ENCODE data around the gene ALK. TPM values are rescaled to one million over a fixed set of nuclear protein-coding genes. Genes with fewer than 3 reads are reported as not detected.

Gene ALK
- total RNA-seq, 4 donors from 2014 or later, result 0.08 to 0.40 (median 0.28) TPM

DNA sequence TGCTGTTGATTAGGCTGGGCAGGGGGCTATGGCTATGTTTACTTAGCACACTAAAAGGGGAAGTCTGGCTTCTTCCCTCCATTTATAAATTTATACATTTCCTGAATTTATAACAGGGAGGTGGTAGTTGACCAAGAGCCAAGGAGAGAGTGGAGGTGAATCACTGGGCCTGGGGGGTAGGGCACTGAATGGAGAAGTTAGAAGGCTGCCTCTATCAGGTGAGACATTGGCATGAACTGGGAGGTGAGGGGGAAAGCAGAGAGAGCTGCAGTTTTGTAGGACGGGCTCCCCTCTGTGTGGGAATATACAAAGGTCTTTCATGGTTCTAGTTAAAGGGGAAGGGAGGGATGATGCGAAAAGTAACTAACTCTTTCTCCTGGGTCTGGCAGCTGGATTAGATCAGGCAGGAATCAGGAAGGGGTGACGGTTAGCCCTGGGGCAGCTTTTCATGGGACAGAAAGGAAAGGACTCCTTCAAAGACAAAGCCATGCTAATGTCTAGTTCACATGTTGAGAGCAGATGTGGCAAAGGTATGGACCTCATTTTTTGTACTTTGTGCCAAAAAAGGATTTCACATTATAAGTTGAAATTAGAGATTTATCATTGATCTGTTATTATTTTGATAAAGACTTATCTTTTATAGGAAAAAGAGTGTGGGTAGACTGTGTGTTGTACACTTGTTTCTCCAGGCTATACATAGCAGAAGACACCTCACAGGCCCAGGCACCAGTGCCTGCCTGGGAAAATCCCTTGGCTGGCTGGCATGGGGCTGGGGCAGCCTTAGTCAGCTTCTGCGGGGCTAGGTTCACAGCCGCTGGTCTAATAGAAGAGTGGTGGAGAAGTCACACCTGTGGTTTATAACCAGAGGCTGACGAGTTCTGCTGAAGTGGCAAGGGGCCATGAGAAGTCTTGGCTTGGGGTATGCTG, 647.4 kb downstream of the ALK start:
- 85 to 87% methylated on average over 6 of the region's 6 CpGs for WGBS, 2 donors
- intact Hi-C loops (cut with DNase I), result no loop called here
- Histone ChIP-seq H3K27ac (no peak overlapping the region), H3K9me3 (no peaks in the 10 kb centered on the region), H3K27me3 (no peaks in the 10 kb centered on the region), H3K36me3 (no peaks in the 10 kb centered on the region), H3K4me3 (replicated peaks in 1 of 3) (no peak overlapping the region), H3K4me1 (peaks cover 3 to 11% of the 10 kb centered on the region in 2 donors)
- TF ChIP-seq POLR2A (IDR thresholded peaks at IDR 0.05), result no peak
- TF ChIP-seq, protein P1, sequence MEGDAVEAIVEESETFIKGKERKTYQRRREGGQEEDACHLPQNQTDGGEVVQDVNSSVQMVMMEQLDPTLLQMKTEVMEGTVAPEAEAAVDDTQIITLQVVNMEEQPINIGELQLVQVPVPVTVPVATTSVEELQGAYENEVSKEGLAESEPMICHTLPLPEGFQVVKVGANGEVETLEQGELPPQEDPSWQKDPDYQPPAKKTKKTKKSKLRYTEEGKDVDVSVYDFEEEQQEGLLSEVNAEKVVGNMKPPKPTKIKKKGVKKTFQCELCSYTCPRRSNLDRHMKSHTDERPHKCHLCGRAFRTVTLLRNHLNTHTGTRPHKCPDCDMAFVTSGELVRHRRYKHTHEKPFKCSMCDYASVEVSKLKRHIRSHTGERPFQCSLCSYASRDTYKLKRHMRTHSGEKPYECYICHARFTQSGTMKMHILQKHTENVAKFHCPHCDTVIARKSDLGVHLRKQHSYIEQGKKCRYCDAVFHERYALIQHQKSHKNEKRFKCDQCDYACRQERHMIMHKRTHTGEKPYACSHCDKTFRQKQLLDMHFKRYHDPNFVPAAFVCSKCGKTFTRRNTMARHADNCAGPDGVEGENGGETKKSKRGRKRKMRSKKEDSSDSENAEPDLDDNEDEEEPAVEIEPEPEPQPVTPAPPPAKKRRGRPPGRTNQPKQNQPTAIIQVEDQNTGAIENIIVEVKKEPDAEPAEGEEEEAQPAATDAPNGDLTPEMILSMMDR (IDR thresholded peaks at IDR 0.05), result no peak
- no peak for DNase-seq

DNA sequence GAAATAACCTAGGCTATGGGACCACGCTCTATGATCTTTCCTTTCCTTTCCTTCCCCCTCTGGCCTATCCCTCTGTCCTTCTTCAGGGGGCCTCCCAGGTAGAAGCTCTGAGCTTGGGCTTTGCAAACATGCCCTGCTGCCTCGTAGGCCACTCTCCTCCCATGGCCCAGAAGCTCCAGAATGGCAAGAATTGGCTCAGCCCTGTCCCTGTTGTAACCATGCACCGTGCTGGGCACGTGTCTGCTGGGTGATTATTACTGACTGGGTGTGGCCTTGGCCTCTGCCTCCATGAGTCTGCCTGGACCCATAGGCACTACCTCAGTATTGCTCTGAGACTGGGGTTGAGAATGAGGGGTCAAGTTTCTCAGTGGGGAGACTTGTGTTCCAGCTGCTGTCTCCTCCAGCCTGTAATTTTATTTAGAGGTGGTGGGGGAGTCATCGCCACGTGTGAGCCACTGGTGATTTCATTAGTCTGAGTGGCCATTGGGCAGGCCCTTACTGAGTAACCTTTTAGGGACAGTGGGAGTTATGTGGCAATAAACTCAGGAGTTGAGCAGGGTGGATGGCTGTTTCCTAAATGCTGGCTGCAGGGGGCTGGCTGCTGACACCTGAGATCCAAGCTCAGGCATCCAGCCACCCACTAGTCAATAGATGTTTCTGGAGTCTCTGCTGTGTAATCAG, 648.2 kb downstream of the ALK start:
- no peak overlapping the region for H3K4me3 ChIP-seq (replicated peaks in 1 of 3)
- intact Hi-C loops (cut with DNase I), result no loop called here
- H3K9me3 ChIP-seq, result no peaks in the 10 kb centered on the region
- no peak for TF ChIP-seq POLR2A (IDR thresholded peaks at IDR 0.05)
- TF ChIP-seq, protein P1 (IDR thresholded peaks at IDR 0.05), result no peak
- peaks cover 3 to 19% of the 10 kb centered on the region in 2 donors for H3K4me1 ChIP-seq
- H3K36me3 ChIP-seq, result no peaks in the 10 kb centered on the region
- H3K27me3 ChIP-seq, result no peaks in the 10 kb centered on the region
- H3K27ac ChIP-seq, result no peak overlapping the region
- WGBS, 2 donors, result 85 to 90% methylated on average over 6 of the region's 6 CpGs
- no peak for DNase-seq

DNA sequence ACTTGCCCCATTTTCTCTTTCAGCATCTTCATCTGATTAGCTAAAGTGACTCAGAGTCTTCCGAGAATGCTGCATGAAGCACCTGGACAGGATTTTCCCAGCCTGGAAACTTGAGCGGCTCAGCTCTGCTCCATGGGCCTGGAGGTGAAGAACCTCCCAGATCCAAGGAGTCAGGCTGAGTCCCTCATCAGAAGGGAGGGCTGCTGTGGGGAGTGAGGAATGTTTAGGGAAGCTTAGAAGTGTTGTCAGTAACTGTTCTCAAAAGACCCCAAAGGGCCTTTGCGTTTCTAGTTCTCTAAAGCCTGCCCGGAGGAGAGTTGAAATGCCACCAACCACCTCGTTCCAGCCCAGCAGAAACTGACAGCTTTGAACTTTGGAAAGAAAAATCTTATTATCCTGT, 649.1 kb downstream of the ALK start:
- Histone ChIP-seq H3K4me3 (replicated peaks in 1 of 3) (no peak overlapping the region), H3K4me1 (peaks cover 6 to 28% of the 10 kb centered on the region in 2 donors), H3K36me3 (no peaks in the 10 kb centered on the region), H3K27me3 (no peaks in the 10 kb centered on the region), H3K9me3 (no peaks in the 10 kb centered on the region), H3K27ac (no peak overlapping the region)
- WGBS, 2 donors, result 80 to 88% methylated on average over 5 of the region's 5 CpGs
- intact Hi-C loops (cut with DNase I), result no loop called here
- no peak for DNase-seq
- TF ChIP-seq, protein P1 (IDR thresholded peaks at IDR 0.05), result no peak
- no peak for TF ChIP-seq POLR2A (IDR thresholded peaks at IDR 0.05)

DNA sequence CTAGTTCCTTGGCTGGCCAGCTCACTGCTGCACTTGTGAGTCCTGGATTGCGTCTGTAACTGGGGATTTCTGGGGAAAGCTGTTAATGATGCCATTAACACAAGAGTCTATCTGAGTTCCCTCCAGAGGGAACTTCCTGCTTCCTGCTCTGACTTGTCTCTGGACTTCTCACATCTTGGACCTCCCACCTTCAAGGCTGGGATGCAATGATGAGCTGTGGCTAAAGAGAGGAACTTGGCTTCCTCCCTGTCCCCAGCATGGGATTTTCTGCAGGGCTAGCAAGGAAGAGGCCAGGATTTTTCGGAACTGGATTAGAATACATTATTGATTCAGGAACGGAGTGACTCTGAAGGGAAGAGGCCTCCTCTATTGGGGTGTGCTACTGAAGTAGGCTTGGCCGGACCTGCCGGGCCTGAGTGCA, 650.7 kb downstream of the ALK start:
- no peak for TF ChIP-seq POLR2A (IDR thresholded peaks at IDR 0.05)
- TF ChIP-seq, protein P1 (IDR thresholded peaks at IDR 0.05), result no peak
- H3K27me3 ChIP-seq, result no peaks in the 10 kb centered on the region
- intact Hi-C loops (cut with DNase I), result no loop called here
- no peaks in the 10 kb centered on the region for H3K9me3 ChIP-seq
- WGBS, 2 donors, result 78 to 83% methylated on average over 5 of the region's 5 CpGs
- no peak overlapping the region for H3K4me3 ChIP-seq (replicated peaks in 1 of 3)
- no peak for DNase-seq
- no peaks in the 10 kb centered on the region for H3K36me3 ChIP-seq
- peaks cover 6 to 34% of the 10 kb centered on the region in 2 donors for H3K4me1 ChIP-seq
- no peak overlapping the region for H3K27ac ChIP-seq

DNA sequence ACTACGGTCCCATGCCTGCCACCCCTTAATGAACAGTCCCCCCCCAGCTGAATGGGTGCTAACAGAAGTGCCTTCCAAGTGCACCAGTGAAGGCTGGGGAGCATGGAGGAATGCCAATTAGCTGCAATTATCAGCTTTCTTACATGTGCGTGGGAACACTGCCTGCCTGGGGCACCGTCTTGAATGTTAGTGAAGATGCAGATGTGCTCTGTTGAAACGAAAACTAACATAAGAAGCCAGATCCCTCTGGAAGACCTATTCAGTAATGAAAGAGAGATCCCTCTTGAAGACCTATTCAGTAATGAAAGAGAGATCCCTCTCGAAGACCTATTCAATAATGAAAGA, 651.6 kb downstream of the ALK start:
- H3K27ac ChIP-seq, result no peak overlapping the region
- intact Hi-C loops (cut with DNase I), result no loop called here
- H3K4me1 ChIP-seq, result peaks cover 9 to 34% of the 10 kb centered on the region in 2 donors
- TF ChIP-seq, protein P1 (IDR thresholded peaks at IDR 0.05), result no peak
- no peak for TF ChIP-seq POLR2A (IDR thresholded peaks at IDR 0.05)
- no peak overlapping the region for H3K4me3 ChIP-seq (replicated peaks in 1 of 3)
- no peak for DNase-seq
- H3K36me3 ChIP-seq, result no peaks in the 10 kb centered on the region
- H3K9me3 ChIP-seq, result no peaks in the 10 kb centered on the region
- 22 to 24% methylated on average over 5 of the region's 5 CpGs for WGBS, 2 donors
- H3K27me3 ChIP-seq, result no peaks in the 10 kb centered on the region

All from thyroid gland (tissue), 4 donors.